ENCODE measurements around the gene PAM16.

Gene PAM16

DNA sequence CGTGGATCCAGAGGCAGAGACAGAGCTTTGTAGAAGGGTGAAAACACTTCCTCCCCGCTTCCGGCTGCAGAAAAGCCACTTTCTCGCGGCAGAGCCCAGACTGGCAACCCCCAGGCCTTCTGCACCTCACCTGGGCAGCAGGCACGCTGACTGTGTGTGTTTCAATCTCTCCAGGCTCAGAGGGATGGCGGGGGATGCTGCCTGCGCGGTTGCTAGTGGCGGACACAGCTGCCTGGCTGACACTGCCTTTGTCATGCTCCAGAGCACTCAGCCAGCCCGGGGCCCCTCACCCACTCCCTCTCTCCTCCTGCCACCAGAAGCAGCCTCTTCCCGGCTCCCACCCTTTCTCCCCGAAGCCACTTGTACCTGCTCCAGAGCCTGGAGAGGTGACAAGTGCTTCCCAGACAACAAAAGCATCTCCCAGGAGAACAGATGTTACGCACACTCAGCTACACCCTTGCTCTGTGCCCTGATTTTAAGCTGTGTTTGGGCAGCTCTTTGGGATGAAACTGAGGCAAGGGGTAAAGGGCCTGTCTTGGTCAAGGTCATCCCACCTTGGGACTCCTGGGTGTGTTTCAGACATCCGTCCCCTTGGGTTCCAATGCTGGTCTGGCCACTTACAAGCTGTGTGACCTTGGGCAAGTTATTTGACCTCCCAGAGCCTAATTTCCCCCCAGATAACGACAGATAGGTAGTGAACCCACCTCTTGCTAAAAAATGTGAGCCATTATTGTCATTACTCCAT is 44.5 kb downstream of the PAM16 start:
- H3K27me3 ChIP-seq (ENCODE audit: insufficient read depth, low read depth, severe bottlenecking) = no peaks in the 10 kb centered on the region
- peak; percentile 83 for DNase-seq
- H3K4me3 ChIP-seq (ENCODE audit: low read depth, low read length) = no peak overlapping the region
- peak overlapping the region; percentile 85 for H3K27ac ChIP-seq
- no peaks in the 10 kb centered on the region for H3K9me3 ChIP-seq (ENCODE audit: severe bottlenecking)
- TF ChIP-seq, protein P1, sequence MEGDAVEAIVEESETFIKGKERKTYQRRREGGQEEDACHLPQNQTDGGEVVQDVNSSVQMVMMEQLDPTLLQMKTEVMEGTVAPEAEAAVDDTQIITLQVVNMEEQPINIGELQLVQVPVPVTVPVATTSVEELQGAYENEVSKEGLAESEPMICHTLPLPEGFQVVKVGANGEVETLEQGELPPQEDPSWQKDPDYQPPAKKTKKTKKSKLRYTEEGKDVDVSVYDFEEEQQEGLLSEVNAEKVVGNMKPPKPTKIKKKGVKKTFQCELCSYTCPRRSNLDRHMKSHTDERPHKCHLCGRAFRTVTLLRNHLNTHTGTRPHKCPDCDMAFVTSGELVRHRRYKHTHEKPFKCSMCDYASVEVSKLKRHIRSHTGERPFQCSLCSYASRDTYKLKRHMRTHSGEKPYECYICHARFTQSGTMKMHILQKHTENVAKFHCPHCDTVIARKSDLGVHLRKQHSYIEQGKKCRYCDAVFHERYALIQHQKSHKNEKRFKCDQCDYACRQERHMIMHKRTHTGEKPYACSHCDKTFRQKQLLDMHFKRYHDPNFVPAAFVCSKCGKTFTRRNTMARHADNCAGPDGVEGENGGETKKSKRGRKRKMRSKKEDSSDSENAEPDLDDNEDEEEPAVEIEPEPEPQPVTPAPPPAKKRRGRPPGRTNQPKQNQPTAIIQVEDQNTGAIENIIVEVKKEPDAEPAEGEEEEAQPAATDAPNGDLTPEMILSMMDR (IDR thresholded peaks at IDR 0.05; ENCODE audit: low read depth, low read length) = no peak
- H3K36me3 ChIP-seq = no peaks in the 10 kb centered on the region

DNA sequence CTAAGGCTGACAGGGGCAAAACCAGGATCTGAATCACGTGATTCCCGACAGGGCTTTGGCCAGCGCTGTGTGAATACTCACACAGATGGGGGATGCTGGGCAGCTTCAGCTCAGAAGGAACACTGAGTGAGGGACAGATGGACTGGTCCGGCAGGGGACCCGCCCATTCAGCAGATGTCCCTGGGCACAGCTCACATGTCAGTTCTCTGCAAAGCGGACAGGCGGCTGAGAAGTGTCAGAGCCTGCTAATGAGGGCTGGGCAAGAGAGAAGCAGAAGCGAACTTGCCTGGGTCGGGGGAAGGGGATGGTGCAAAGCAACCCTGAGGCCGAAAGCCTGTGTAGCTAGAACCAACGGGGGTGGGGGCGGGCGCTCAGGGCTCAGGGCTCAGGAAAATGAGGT is 47.1 kb downstream of the PAM16 start:
- H3K4me3 ChIP-seq (ENCODE audit: low read depth, low read length) = peak overlapping the region; percentile 17; the same call in 1 of the 2 replicates
- no peaks in the 10 kb centered on the region for H3K9me3 ChIP-seq (ENCODE audit: severe bottlenecking)
- DNase-seq = peak; percentile 97
- no peaks in the 10 kb centered on the region for H3K36me3 ChIP-seq
- peak overlapping the region; percentile 85 for H3K27ac ChIP-seq
- TF ChIP-seq, protein P1 (IDR thresholded peaks at IDR 0.05; ENCODE audit: low read depth, low read length) = no peak
- H3K27me3 ChIP-seq (ENCODE audit: insufficient read depth, low read depth, severe bottlenecking) = no peaks in the 10 kb centered on the region

DNA sequence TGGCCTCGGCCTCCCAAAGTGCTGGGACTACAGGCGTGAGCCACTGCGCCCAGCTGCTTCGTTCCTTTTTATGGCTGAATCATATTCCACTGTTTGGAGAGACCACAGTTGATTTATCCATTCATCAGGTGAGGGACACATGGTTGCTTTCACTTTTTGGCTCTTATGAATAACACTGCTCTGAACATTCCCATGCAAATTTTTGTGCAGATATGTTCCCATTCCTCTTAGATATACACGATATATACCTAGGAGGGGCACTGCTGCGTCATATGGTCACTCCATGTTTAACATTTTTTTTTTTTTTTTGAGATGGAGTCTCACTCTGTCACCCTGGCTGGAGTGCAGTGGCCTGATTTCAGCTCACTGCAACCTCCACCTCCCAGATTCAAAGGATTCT is 49.2 kb downstream of the PAM16 start:
- H3K4me3 ChIP-seq (ENCODE audit: low read depth, low read length) = no peak overlapping the region
- DNase-seq = no peak

DNA sequence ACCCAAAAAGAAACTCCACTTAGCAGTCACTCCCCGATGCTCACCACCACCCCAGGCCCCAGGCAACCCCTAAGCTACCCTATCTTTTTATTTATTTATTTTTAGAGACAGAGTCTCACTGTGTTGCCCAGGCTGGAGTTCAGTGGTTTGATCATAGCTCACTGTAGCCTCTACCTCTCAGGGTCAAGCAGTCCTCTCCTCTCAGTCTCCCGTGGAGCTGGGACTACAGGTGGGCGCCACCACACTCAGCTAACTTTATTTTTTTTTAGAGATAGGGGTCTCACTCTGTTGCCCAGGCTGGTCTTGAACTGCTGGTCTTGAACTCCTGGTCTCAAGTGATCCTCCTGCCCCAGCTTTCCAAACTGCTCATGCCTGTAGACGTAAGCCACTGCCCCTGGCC is 49.9 kb downstream of the PAM16 start:
- no peak overlapping the region for H3K27ac ChIP-seq
- TF ChIP-seq, protein P1 (IDR thresholded peaks at IDR 0.05; ENCODE audit: low read depth, low read length) = no peak
- H3K27me3 ChIP-seq (ENCODE audit: insufficient read depth, low read depth, severe bottlenecking) = no peaks in the 10 kb centered on the region
- no peaks in the 10 kb centered on the region for H3K9me3 ChIP-seq (ENCODE audit: severe bottlenecking)
- H3K36me3 ChIP-seq = no peaks in the 10 kb centered on the region
- no peak for DNase-seq
- H3K4me3 ChIP-seq (ENCODE audit: low read depth, low read length) = no peak overlapping the region

More for the DNA sequence above, 49.2 kb downstream of the PAM16 start:
- TF ChIP-seq, protein P1 (IDR thresholded peaks at IDR 0.05; ENCODE audit: low read depth, low read length) = no peak
- Histone ChIP-seq H3K36me3 (no peaks in the 10 kb centered on the region), H3K27me3 (ENCODE audit: insufficient read depth, low read depth, severe bottlenecking) (no peaks in the 10 kb centered on the region), H3K27ac (no peak overlapping the region), H3K9me3 (ENCODE audit: severe bottlenecking) (no peaks in the 10 kb centered on the region)

DNA sequence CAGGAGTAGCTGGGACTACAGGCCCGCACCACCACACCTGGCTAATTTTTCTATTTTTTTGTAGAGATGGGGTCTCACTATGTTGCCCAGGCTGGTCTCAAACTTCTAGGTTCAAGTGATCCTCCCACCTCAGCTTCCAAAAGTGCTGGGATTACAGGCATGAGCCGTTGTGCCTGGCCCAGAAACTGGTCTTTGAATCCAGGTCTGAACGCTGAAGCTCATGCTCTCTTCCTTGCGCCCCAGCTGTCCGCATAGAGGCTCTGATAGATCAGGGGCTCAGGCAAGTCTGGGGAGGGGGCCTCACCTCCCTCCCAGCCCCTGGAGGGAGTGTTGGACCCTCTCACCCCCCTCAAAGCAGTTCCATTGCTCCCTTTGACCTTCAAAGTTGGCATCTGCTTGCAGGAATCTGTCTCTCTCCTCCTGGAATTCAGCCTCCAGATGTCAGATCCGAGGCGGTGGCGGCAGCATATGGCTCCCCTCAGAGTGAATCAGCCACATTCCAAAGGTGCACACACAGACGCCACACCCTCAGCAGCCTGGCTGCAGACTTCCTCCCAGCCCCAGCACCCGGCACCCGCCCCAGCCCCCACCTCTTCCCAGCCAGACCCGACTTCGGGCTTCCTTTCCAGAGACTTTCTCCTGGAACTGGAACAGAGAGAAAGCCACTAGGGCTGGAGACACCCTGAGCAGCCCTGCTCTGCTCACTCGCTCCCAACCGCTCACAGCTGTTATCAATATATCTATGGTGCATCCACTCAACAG is 52.2 kb downstream of the PAM16 start:
- peak; percentile 77 for DNase-seq
- H3K4me3 ChIP-seq (ENCODE audit: low read depth, low read length) = no peak overlapping the region
- TF ChIP-seq, protein P1 (IDR thresholded peaks at IDR 0.05; ENCODE audit: low read depth, low read length) = no peak
- H3K27ac ChIP-seq = no peak overlapping the region
- no peaks in the 10 kb centered on the region for H3K9me3 ChIP-seq (ENCODE audit: severe bottlenecking)
- H3K36me3 ChIP-seq = no peaks in the 10 kb centered on the region
- no peaks in the 10 kb centered on the region for H3K27me3 ChIP-seq (ENCODE audit: insufficient read depth, low read depth, severe bottlenecking)

Data from WERI-Rb-1 (cell line).